Lung (tissue), 12 donors: ENCODE measurements around the gene USP9X. TPM values are rescaled to one million over a fixed set of nuclear protein-coding genes. Genes with fewer than 3 reads are reported as not detected.

Experiments
- ATAC-seq: fragments of 200-7000 bp; cut with Tn5 transposase; one replicate; pipeline ENCODE4 v1.9.1; 2020; ENCODE audit warnings: moderate number of reproducible peaks; ENCODE audit not compliant: insufficient read depth, low FRiP score
- DNase-seq, 3 donors: peaks; one replicate each; pipeline ENCODE4 v3.0.0-alpha.2; 2013 to 2017
- H3K27ac ChIP-seq, 2 donors: one replicate each; pipeline ENCODE4 v1.5.1; 2013; ENCODE audit warnings: mild to moderate bottlenecking in 2 of 2, moderate library complexity in 2 of 2, control low read depth in 1 of 2, inconsistent platforms in 1 of 2, low read depth in 1 of 2, low read length in 1 of 2
- H3K27me3 ChIP-seq, 3 donors: one replicate each; pipeline ENCODE4 v1.5.1; 2013; ENCODE audit warnings: low read length in 2 of 3; ENCODE audit not compliant: control insufficient read depth in 3 of 3, insufficient read depth in 3 of 3
- H3K36me3 ChIP-seq, 4 donors: one replicate each; pipeline ENCODE4 v1.5.1; 2013; ENCODE audit warnings: low read length in 4 of 4, mild to moderate bottlenecking in 1 of 4, moderate library complexity in 1 of 4; ENCODE audit not compliant: control insufficient read depth in 4 of 4, insufficient read depth in 4 of 4
- H3K4me1 ChIP-seq, 5 donors: one replicate each; pipeline ENCODE4 v1.5.1; 2013; ENCODE audit warnings: low read length in 5 of 5, mild to moderate bottlenecking in 2 of 5, moderate library complexity in 1 of 5; ENCODE audit not compliant: control insufficient read depth in 5 of 5, insufficient read depth in 5 of 5
- H3K4me3 ChIP-seq: one replicate; pipeline ENCODE4 v1.5.1; 2013; ENCODE audit warnings: mild to moderate bottlenecking, control low read depth, moderate library complexity
- H3K9ac ChIP-seq, 2 donors: one replicate each; pipeline ENCODE4 v1.5.1; 2013; ENCODE audit warnings: low read length in 2 of 2, control low read depth in 1 of 2; ENCODE audit not compliant: insufficient read depth in 1 of 2
- H3K9me3 ChIP-seq, 4 donors: one replicate each; pipeline ENCODE4 v1.5.1; 2013; ENCODE audit warnings: low read length in 3 of 4, mild to moderate bottlenecking in 1 of 4, moderate library complexity in 1 of 4; ENCODE audit not compliant: control insufficient read depth in 4 of 4, insufficient read depth in 3 of 4
- CTCF ChIP-seq: IDR thresholded peaks from 2 replicates; pipeline ENCODE4 v1.5.1; 2012; ENCODE audit warnings: mild to moderate bottlenecking; ENCODE audit errors: control extremely low read depth, extremely low read depth
- WGBS, 2 donors: extraction: QIAGEN DNeasy Blood & Tissue Kit; methylation state at CpG; one replicate each; pipeline ENCODE4 v1.1.7; 2013; 5-methylcytosine and 5-hydroxymethylcytosine counted together
- polyA plus RNA-seq, 2 donors: library from polyadenylated mRNA; stranded (reverse); fragments of 200-250 nt; gene quantifications; one replicate each; pipeline ENCODE4 v1.2.1, GENCODE V29; 2013
- total RNA-seq, 2 donors: library from RNA; depleted of rRNA in 1 of 2; stranded (reverse); fragments of >200 nt in 1 of 2; gene quantifications; one replicate each; pipeline ENCODE4 v1.2.1, GENCODE V29; 2014 to 2021
- donor health status: control.
- donor health status: control.
- donor health status: Bipolar disorder and iron deficiency.
- donor health status: healthy.
- donor health status: DM: yes; HTN: yes; CAD: no.

USP9X gene
- total and polyA plus RNA-seq, 4 donors, result 8.5 to 187 (median 43.0) TPM

- H3K9ac ChIP-seq, result no peak overlapping the region
- no peak overlapping the region for H3K4me3 ChIP-seq
- no peak for TF ChIP-seq CTCF
- DNase-seq (peak in 1 of 3 donors; percentile 16), ATAC-seq (no peak)
- H3K4me1 ChIP-seq, result no peaks in the 10 kb centered on the region
- no peak overlapping the region for H3K27ac ChIP-seq
- no peaks in the 10 kb centered on the region for H3K9me3 ChIP-seq
- H3K36me3 ChIP-seq, result peaks cover 0 to 10% (median 3%) of the 10 kb centered on the region in 4 donors
- peaks cover 0 to 21% (median 11%) of the 10 kb centered on the region in 3 donors for H3K27me3 ChIP-seq
Observed at GRCh38 chrX:41236629-41237028, 151.4 kb downstream of the USP9X start.

GRCh38 chrX:41240509-41240908 lies 155.3 kb downstream of the USP9X start:
- Histone ChIP-seq H3K9me3 (no peaks in the 10 kb centered on the region), H3K27ac (no peak overlapping the region), H3K4me3 (no peak overlapping the region), H3K36me3 (no peaks in the 10 kb centered on the region), H3K27me3 (peaks cover 4 to 16% (median 15%) of the 10 kb centered on the region in 3 donors), H3K4me1 (no peaks in the 10 kb centered on the region), H3K9ac (no peak overlapping the region)
- TF ChIP-seq CTCF, result no peak
- WGBS, 2 donors, result 28 to 61% methylated on average over 3 of the region's 3 CpGs
- DNase-seq, result no peak
- no peak for ATAC-seq

GRCh38 chrX:41241962-41242361 lies 156.7 kb downstream of the USP9X start:
- no peaks in the 10 kb centered on the region for H3K4me1 ChIP-seq
- DNase-seq (no peak), ATAC-seq (no peak)
- H3K9ac ChIP-seq, result no peak overlapping the region
- no peak for TF ChIP-seq CTCF
- H3K4me3 ChIP-seq, result no peak overlapping the region
- H3K27ac ChIP-seq, result no peak overlapping the region
- WGBS, 2 donors, result 86 to 93% methylated on average over 8 to 11 of the region's 11 CpGs
- no peaks in the 10 kb centered on the region for H3K36me3 ChIP-seq
- no peaks in the 10 kb centered on the region for H3K9me3 ChIP-seq
- H3K27me3 ChIP-seq, result peaks cover 4 to 22% (median 19%) of the 10 kb centered on the region in 3 donors

- Histone ChIP-seq H3K36me3 (no peaks in the 10 kb centered on the region), H3K27me3 (peaks cover 4 to 21% (median 7%) of the 10 kb centered on the region in 3 donors), H3K27ac (no peak overlapping the region), H3K9ac (no peak overlapping the region), H3K4me3 (no peak overlapping the region), H3K9me3 (no peaks in the 10 kb centered on the region), H3K4me1 (no peaks in the 10 kb centered on the region)
- TF ChIP-seq CTCF, result no peak
- DNase-seq (no peak), ATAC-seq (no peak)
- 91 to 94% methylated on average over 2 of the region's 2 CpGs for WGBS, 2 donors
Observed at GRCh38 chrX:41245641-41246040, 160.4 kb downstream of the USP9X start.
